Testis (tissue), 2 donors: ENCODE measurements around the gene EOGT.

Experiments used
- CTCF ChIP-seq, 3 experiments: fragments of 450-650 bp in 2 of 3; fragments of 200-600 bp in 1 of 3; sonication (generic) in 1 of 3; IDR thresholded peaks; one replicate each; pipeline ENCODE4 v1.5.1; 2016 to 2019; ENCODE audit warnings: antibody characterized with exemption in 3 of 3, mild to moderate bottlenecking in 2 of 3, moderate library complexity in 1 of 3
- POLR2A ChIP-seq: fragments of 450-650 bp; IDR thresholded peaks from one replicate; pipeline ENCODE4 v1.6.1; 2017; ENCODE audit warnings: antibody characterized with exemption, mild to moderate bottlenecking, moderate library complexity

GRCh38 chr3:68958932-68959331, 54.6 kb downstream of the EOGT start:
- TF ChIP-seq CTCF (IDR thresholded peaks at IDR 0.05) (no peak), POLR2A (no peak)
